ENCODE measurements around the gene PARM1.

Gene PARM1

GRCh38 chr4:74942251-74942917 is 9.5 kb downstream of the PARM1 start:
- Histone ChIP-seq H3K36me3 (ENCODE audit: insufficient read depth, low read length) (no peaks in the 10 kb centered on the region), H3K27me3 (ENCODE audit: control insufficient read depth in 1 of 2, insufficient read depth in 2 of 2, low read length in 2 of 2) (no peaks in the 10 kb centered on the region), H3K9ac (ENCODE audit: low read length) (no peak overlapping the region), H3K4me1 (ENCODE audit: insufficient read depth, low read length) (peaks cover 5% of the 10 kb centered on the region), H3K27ac (ENCODE audit: low read depth, low read length) (no peak overlapping the region), H3K9me3 (ENCODE audit: low read length) (no peaks in the 10 kb centered on the region), H3K4me3 (ENCODE audit: low read depth in 1 of 2, low read length in 2 of 2) (no peak overlapping the region)

- Histone ChIP-seq H3K27me3 (ENCODE audit: control insufficient read depth in 1 of 2, insufficient read depth in 2 of 2, low read length in 2 of 2) (no peaks in the 10 kb centered on the region), H3K9ac (ENCODE audit: low read length) (no peak overlapping the region), H3K4me3 (ENCODE audit: low read depth in 1 of 2, low read length in 2 of 2) (no peak overlapping the region), H3K9me3 (ENCODE audit: low read length) (no peaks in the 10 kb centered on the region), H3K4me1 (ENCODE audit: insufficient read depth, low read length) (peaks cover 5% of the 10 kb centered on the region), H3K27ac (ENCODE audit: low read depth, low read length) (no peak overlapping the region), H3K36me3 (ENCODE audit: insufficient read depth, low read length) (no peaks in the 10 kb centered on the region)
These were observed 10.0 kb downstream of the PARM1 start for GRCh38 chr4:74942918-74943253.

- Histone ChIP-seq H3K4me1 (ENCODE audit: insufficient read depth, low read length) (peaks cover 5% of the 10 kb centered on the region), H3K27ac (ENCODE audit: low read depth, low read length) (no peak overlapping the region), H3K36me3 (ENCODE audit: insufficient read depth, low read length) (no peaks in the 10 kb centered on the region), H3K9ac (ENCODE audit: low read length) (no peak overlapping the region), H3K27me3 (ENCODE audit: control insufficient read depth in 1 of 2, insufficient read depth in 2 of 2, low read length in 2 of 2) (no peaks in the 10 kb centered on the region), H3K9me3 (ENCODE audit: low read length) (no peaks in the 10 kb centered on the region), H3K4me3 (ENCODE audit: low read depth in 1 of 2, low read length in 2 of 2) (no peak overlapping the region)
These were observed 11.5 kb downstream of the PARM1 start for GRCh38 chr4:74944354-74944793.

GRCh38 chr4:74946196-74946595 is 13.3 kb downstream of the PARM1 start:
- Histone ChIP-seq H3K4me1 (ENCODE audit: insufficient read depth, low read length) (peaks cover 5% of the 10 kb centered on the region), H3K27ac (ENCODE audit: low read depth, low read length) (no peak overlapping the region), H3K9ac (ENCODE audit: low read length) (no peak overlapping the region), H3K27me3 (ENCODE audit: control insufficient read depth in 1 of 2, insufficient read depth in 2 of 2, low read length in 2 of 2) (no peaks in the 10 kb centered on the region), H3K36me3 (ENCODE audit: insufficient read depth, low read length) (no peaks in the 10 kb centered on the region), H3K9me3 (ENCODE audit: low read length) (no peaks in the 10 kb centered on the region), H3K4me3 (ENCODE audit: low read depth in 1 of 2, low read length in 2 of 2) (no peak overlapping the region)

- Histone ChIP-seq H3K4me3 (ENCODE audit: low read depth in 1 of 2, low read length in 2 of 2) (no peak overlapping the region), H3K9ac (ENCODE audit: low read length) (no peak overlapping the region), H3K36me3 (ENCODE audit: insufficient read depth, low read length) (no peaks in the 10 kb centered on the region), H3K27ac (ENCODE audit: low read depth, low read length) (no peak overlapping the region), H3K4me1 (ENCODE audit: insufficient read depth, low read length) (peaks cover 5% of the 10 kb centered on the region), H3K9me3 (ENCODE audit: low read length) (no peaks in the 10 kb centered on the region), H3K27me3 (ENCODE audit: control insufficient read depth in 1 of 2, insufficient read depth in 2 of 2, low read length in 2 of 2) (no peaks in the 10 kb centered on the region)
These were observed 14.9 kb downstream of the PARM1 start for GRCh38 chr4:74947798-74948197.

GRCh38 chr4:74948236-74948635 is 15.3 kb downstream of the PARM1 start:
- no peak overlapping the region for H3K4me3 ChIP-seq (ENCODE audit: low read depth in 1 of 2, low read length in 2 of 2)
- peaks cover 5% of the 10 kb centered on the region for H3K4me1 ChIP-seq (ENCODE audit: insufficient read depth, low read length)
- H3K27me3 ChIP-seq (ENCODE audit: control insufficient read depth in 1 of 2, insufficient read depth in 2 of 2, low read length in 2 of 2), result no peaks in the 10 kb centered on the region
- H3K9ac ChIP-seq (ENCODE audit: low read length), result no peak overlapping the region
- no peaks in the 10 kb centered on the region for H3K36me3 ChIP-seq (ENCODE audit: insufficient read depth, low read length)
- no peaks in the 10 kb centered on the region for H3K9me3 ChIP-seq (ENCODE audit: low read length)
- H3K27ac ChIP-seq (ENCODE audit: low read depth, low read length), result no peak overlapping the region

- H3K9ac ChIP-seq (ENCODE audit: low read length), result no peak overlapping the region
- no peaks in the 10 kb centered on the region for H3K4me1 ChIP-seq (ENCODE audit: insufficient read depth, low read length)
These were observed 17.3 kb downstream of the PARM1 start for GRCh38 chr4:74950200-74950599.

GRCh38 chr4:74950882-74951281 is 18.0 kb downstream of the PARM1 start:
- no peaks in the 10 kb centered on the region for H3K9me3 ChIP-seq (ENCODE audit: low read length)
- H3K27ac ChIP-seq (ENCODE audit: low read depth, low read length), result no peak overlapping the region
- H3K9ac ChIP-seq (ENCODE audit: low read length), result no peak overlapping the region
- H3K27me3 ChIP-seq (ENCODE audit: control insufficient read depth in 1 of 2, insufficient read depth in 2 of 2, low read length in 2 of 2), result no peaks in the 10 kb centered on the region
- H3K4me1 ChIP-seq (ENCODE audit: insufficient read depth, low read length), result no peaks in the 10 kb centered on the region
- H3K36me3 ChIP-seq (ENCODE audit: insufficient read depth, low read length), result no peaks in the 10 kb centered on the region
- H3K4me3 ChIP-seq (ENCODE audit: low read depth in 1 of 2, low read length in 2 of 2), result no peak overlapping the region

More at GRCh38 chr4:74950200-74950599, 17.3 kb downstream of the PARM1 start:
- Histone ChIP-seq H3K4me3 (ENCODE audit: low read depth in 1 of 2, low read length in 2 of 2) (no peak overlapping the region), H3K27me3 (ENCODE audit: control insufficient read depth in 1 of 2, insufficient read depth in 2 of 2, low read length in 2 of 2) (no peaks in the 10 kb centered on the region), H3K36me3 (ENCODE audit: insufficient read depth, low read length) (no peaks in the 10 kb centered on the region), H3K9me3 (ENCODE audit: low read length) (no peaks in the 10 kb centered on the region), H3K27ac (ENCODE audit: low read depth, low read length) (no peak overlapping the region)

- Histone ChIP-seq H3K27ac (ENCODE audit: low read depth, low read length) (no peak overlapping the region), H3K4me3 (ENCODE audit: low read depth in 1 of 2, low read length in 2 of 2) (no peak overlapping the region), H3K9ac (ENCODE audit: low read length) (no peak overlapping the region), H3K9me3 (ENCODE audit: low read length) (no peaks in the 10 kb centered on the region), H3K36me3 (ENCODE audit: insufficient read depth, low read length) (no peaks in the 10 kb centered on the region), H3K4me1 (ENCODE audit: insufficient read depth, low read length) (no peaks in the 10 kb centered on the region), H3K27me3 (ENCODE audit: control insufficient read depth in 1 of 2, insufficient read depth in 2 of 2, low read length in 2 of 2) (no peaks in the 10 kb centered on the region)
These were observed 20.7 kb downstream of the PARM1 start for GRCh38 chr4:74953647-74954046.

- no peaks in the 10 kb centered on the region for H3K27me3 ChIP-seq (ENCODE audit: control insufficient read depth in 1 of 2, insufficient read depth in 2 of 2, low read length in 2 of 2)
- no peak overlapping the region for H3K27ac ChIP-seq (ENCODE audit: low read depth, low read length)
- H3K9ac ChIP-seq (ENCODE audit: low read length), result no peak overlapping the region
- no peak overlapping the region for H3K4me3 ChIP-seq (ENCODE audit: low read depth in 1 of 2, low read length in 2 of 2)
- H3K9me3 ChIP-seq (ENCODE audit: low read length), result no peaks in the 10 kb centered on the region
- no peaks in the 10 kb centered on the region for H3K36me3 ChIP-seq (ENCODE audit: insufficient read depth, low read length)
- H3K4me1 ChIP-seq (ENCODE audit: insufficient read depth, low read length), result no peaks in the 10 kb centered on the region
These were observed 26.0 kb downstream of the PARM1 start for GRCh38 chr4:74958881-74959280.

- H3K27me3 ChIP-seq (ENCODE audit: control insufficient read depth in 1 of 2, insufficient read depth in 2 of 2, low read length in 2 of 2), result no peaks in the 10 kb centered on the region
- H3K9me3 ChIP-seq (ENCODE audit: low read length), result no peaks in the 10 kb centered on the region
- H3K9ac ChIP-seq (ENCODE audit: low read length), result no peak overlapping the region
- no peak overlapping the region for H3K4me3 ChIP-seq (ENCODE audit: low read depth in 1 of 2, low read length in 2 of 2)
- H3K27ac ChIP-seq (ENCODE audit: low read depth, low read length), result no peak overlapping the region
- H3K36me3 ChIP-seq (ENCODE audit: insufficient read depth, low read length), result no peaks in the 10 kb centered on the region
- no peaks in the 10 kb centered on the region for H3K4me1 ChIP-seq (ENCODE audit: insufficient read depth, low read length)
These were observed 28.3 kb downstream of the PARM1 start for GRCh38 chr4:74961230-74961629.

GRCh38 chr4:74962584-74962983 is 29.7 kb downstream of the PARM1 start:
- H3K9ac ChIP-seq (ENCODE audit: low read length), result no peak overlapping the region
- H3K4me3 ChIP-seq (ENCODE audit: low read depth in 1 of 2, low read length in 2 of 2), result no peak overlapping the region
- H3K27ac ChIP-seq (ENCODE audit: low read depth, low read length), result no peak overlapping the region

More at GRCh38 chr4:74962584-74962983, 29.7 kb downstream of the PARM1 start:
- no peaks in the 10 kb centered on the region for H3K9me3 ChIP-seq (ENCODE audit: low read length)
- no peaks in the 10 kb centered on the region for H3K36me3 ChIP-seq (ENCODE audit: insufficient read depth, low read length)
- H3K27me3 ChIP-seq (ENCODE audit: control insufficient read depth in 1 of 2, insufficient read depth in 2 of 2, low read length in 2 of 2), result no peaks in the 10 kb centered on the region
- peaks cover 9% of the 10 kb centered on the region for H3K4me1 ChIP-seq (ENCODE audit: insufficient read depth, low read length)

Data from muscle layer of colon (tissue), 2 donors.